ENCODE results near the gene RBBP9.

Gene RBBP9

DNA sequence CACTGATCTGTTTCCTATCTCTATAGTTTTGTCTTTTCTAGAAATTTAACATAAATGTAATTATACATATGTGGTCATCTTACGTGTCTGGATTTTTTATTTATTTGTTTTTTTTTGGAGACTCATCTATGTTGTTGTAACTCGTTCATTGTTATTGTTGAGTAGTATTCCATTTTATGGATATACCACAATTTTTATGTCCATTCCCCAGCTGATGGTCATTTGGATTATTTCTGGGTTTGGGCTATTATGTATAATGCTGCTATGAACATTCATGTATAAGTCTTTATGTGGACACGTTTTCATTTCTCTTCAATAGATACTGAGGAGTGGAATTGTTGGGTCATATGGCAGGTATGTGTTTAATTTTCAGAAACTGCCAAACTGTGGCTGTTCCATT lies 40.4 kb downstream of the RBBP9 start:
- Histone ChIP-seq H3F3A (ENCODE audit: insufficient read depth, low read length) (no peaks in the 10 kb centered on the region), H3K4me2 (ENCODE audit: low read length) (no peak overlapping the region), H3K9me3 (ENCODE audit: low read length) (no peaks in the 10 kb centered on the region), H3K4me3 (ENCODE audit: low read depth, low read length, poor library complexity, severe bottlenecking) (no peak overlapping the region), H3K9ac (ENCODE audit: low read length) (no peak overlapping the region), H3K27me3 (ENCODE audit: insufficient read depth, low read length) (no peaks in the 10 kb centered on the region), H3K79me2 (ENCODE audit: insufficient read depth, low read length) (no peaks in the 10 kb centered on the region), H2AFZ (ENCODE audit: low read length) (no peak overlapping the region), H3K36me3 (ENCODE audit: insufficient read depth, low read length) (no peaks in the 10 kb centered on the region), H3K9me2 (ENCODE audit: low read depth, low read length) (no peaks in the 10 kb centered on the region), H4K20me1 (ENCODE audit: insufficient read depth, low read length) (no peaks in the 10 kb centered on the region), H3K27ac (ENCODE audit: low read depth, low read length, poor library complexity, severe bottlenecking) (no peak overlapping the region), H3K4me1 (ENCODE audit: insufficient read depth, low read length, severe bottlenecking) (no peaks in the 10 kb centered on the region)
- TF ChIP-seq, protein P1, sequence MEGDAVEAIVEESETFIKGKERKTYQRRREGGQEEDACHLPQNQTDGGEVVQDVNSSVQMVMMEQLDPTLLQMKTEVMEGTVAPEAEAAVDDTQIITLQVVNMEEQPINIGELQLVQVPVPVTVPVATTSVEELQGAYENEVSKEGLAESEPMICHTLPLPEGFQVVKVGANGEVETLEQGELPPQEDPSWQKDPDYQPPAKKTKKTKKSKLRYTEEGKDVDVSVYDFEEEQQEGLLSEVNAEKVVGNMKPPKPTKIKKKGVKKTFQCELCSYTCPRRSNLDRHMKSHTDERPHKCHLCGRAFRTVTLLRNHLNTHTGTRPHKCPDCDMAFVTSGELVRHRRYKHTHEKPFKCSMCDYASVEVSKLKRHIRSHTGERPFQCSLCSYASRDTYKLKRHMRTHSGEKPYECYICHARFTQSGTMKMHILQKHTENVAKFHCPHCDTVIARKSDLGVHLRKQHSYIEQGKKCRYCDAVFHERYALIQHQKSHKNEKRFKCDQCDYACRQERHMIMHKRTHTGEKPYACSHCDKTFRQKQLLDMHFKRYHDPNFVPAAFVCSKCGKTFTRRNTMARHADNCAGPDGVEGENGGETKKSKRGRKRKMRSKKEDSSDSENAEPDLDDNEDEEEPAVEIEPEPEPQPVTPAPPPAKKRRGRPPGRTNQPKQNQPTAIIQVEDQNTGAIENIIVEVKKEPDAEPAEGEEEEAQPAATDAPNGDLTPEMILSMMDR (IDR thresholded peaks at IDR 0.05; ENCODE audit: low read length): no peak
- TF ChIP-seq EZH2 (IDR thresholded peaks at IDR 0.05; ENCODE audit: borderline replicate concordance, low read length): no peak

DNA sequence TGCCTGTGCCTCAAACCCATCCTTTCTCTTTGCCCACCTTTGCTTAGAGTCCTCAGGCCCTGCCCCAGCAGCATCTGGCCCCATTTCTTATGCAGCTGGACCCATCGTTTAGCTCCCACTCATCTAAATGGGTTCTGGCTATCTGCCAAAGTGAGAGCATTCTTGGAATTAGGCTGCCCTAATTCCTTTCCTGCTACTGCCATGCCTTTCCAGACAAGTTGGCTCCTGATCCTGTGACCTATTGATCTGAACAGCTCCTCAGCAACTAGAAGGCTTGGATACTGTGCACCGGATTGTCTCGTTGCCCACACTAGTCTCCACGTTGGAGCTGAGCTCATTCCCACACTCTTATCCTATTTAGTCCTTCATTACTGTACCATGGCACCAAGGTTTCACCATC lies 53.1 kb downstream of the RBBP9 start:
- Histone ChIP-seq H3K27ac (ENCODE audit: low read depth, low read length, poor library complexity, severe bottlenecking) (no peak overlapping the region), H4K20me1 (ENCODE audit: insufficient read depth, low read length) (no peaks in the 10 kb centered on the region), H2AFZ (ENCODE audit: low read length) (no peak overlapping the region), H3K9ac (ENCODE audit: low read length) (no peak overlapping the region), H3K79me2 (ENCODE audit: insufficient read depth, low read length) (no peaks in the 10 kb centered on the region), H3K27me3 (ENCODE audit: insufficient read depth, low read length) (no peaks in the 10 kb centered on the region), H3K4me3 (ENCODE audit: low read depth, low read length, poor library complexity, severe bottlenecking) (no peak overlapping the region), H3K9me2 (ENCODE audit: low read depth, low read length) (no peaks in the 10 kb centered on the region), H3K4me1 (ENCODE audit: insufficient read depth, low read length, severe bottlenecking) (no peaks in the 10 kb centered on the region), H3K9me3 (ENCODE audit: low read length) (no peaks in the 10 kb centered on the region), H3F3A (ENCODE audit: insufficient read depth, low read length) (no peaks in the 10 kb centered on the region), H3K36me3 (ENCODE audit: insufficient read depth, low read length) (no peaks in the 10 kb centered on the region), H3K4me2 (ENCODE audit: low read length) (no peak overlapping the region)
- TF ChIP-seq EZH2 (IDR thresholded peaks at IDR 0.05; ENCODE audit: borderline replicate concordance, low read length): no peak
- TF ChIP-seq, protein P1 (IDR thresholded peaks at IDR 0.05; ENCODE audit: low read length): no peak

DNA sequence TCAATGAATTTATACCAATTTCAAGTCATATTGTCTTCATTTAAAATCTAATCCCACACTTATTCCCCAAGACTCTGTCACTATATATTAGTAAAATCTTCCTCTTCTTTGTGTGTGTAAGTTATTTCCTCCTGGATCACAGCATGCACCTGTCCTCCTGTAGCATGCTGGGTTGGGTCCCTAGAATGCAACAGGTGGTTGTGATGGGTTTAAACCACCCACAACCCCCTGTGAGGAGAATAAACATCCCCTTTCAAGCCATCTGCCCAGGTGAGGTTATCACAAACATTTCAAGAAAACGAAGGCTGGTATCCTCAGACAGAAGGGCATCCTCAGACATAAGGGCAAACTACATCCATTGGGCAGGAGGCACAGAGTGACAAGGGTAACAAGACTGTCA lies 56.6 kb downstream of the RBBP9 start:
- H3K9me2 ChIP-seq (ENCODE audit: low read depth, low read length): no peaks in the 10 kb centered on the region
- H3K4me3 ChIP-seq (ENCODE audit: low read depth, low read length, poor library complexity, severe bottlenecking): no peak overlapping the region
- peaks cover 7% of the 10 kb centered on the region for H3K4me1 ChIP-seq (ENCODE audit: insufficient read depth, low read length, severe bottlenecking)
- no peaks in the 10 kb centered on the region for H3F3A ChIP-seq (ENCODE audit: insufficient read depth, low read length)
- H4K20me1 ChIP-seq (ENCODE audit: insufficient read depth, low read length): no peaks in the 10 kb centered on the region
- H3K36me3 ChIP-seq (ENCODE audit: insufficient read depth, low read length): no peaks in the 10 kb centered on the region
- no peak for TF ChIP-seq EZH2 (IDR thresholded peaks at IDR 0.05; ENCODE audit: borderline replicate concordance, low read length)
- TF ChIP-seq, protein P1 (IDR thresholded peaks at IDR 0.05; ENCODE audit: low read length): no peak
- H3K27ac ChIP-seq (ENCODE audit: low read depth, low read length, poor library complexity, severe bottlenecking): no peak overlapping the region
- no peak overlapping the region for H3K9ac ChIP-seq (ENCODE audit: low read length)
- no peaks in the 10 kb centered on the region for H3K27me3 ChIP-seq (ENCODE audit: insufficient read depth, low read length)
- H2AFZ ChIP-seq (ENCODE audit: low read length): no peak overlapping the region
- no peaks in the 10 kb centered on the region for H3K79me2 ChIP-seq (ENCODE audit: insufficient read depth, low read length)
- H3K4me2 ChIP-seq (ENCODE audit: low read length): no peak overlapping the region
- no peaks in the 10 kb centered on the region for H3K9me3 ChIP-seq (ENCODE audit: low read length)
